HFFc6 (cell line): ENCODE data around the gene REM2. TPM values are rescaled to one million over a fixed set of nuclear protein-coding genes. Genes with fewer than 3 reads are reported as not detected.

Experiments
- DNase-seq: peaks from one replicate; pipeline ENCODE4 v3.0.0-alpha.2; 2018
- H3K27ac Mint-ChIP-seq: 2 replicates; pipeline ENCODE4 v1.8.0; 2020; ENCODE audit warnings: mild to moderate bottlenecking, mixed read lengths
- H3K27me3 Mint-ChIP-seq: 2 replicates; pipeline ENCODE4 v1.8.0; 2021; ENCODE audit warnings: mild to moderate bottlenecking, moderate library complexity, mixed read lengths; ENCODE audit not compliant: insufficient read depth
- H3K36me3 Mint-ChIP-seq: 2 replicates; pipeline ENCODE4 v1.8.0; 2021; ENCODE audit warnings: low read depth, mixed read lengths
- H3K4me1 Mint-ChIP-seq: 2 replicates; pipeline ENCODE4 v1.8.0; 2020; ENCODE audit warnings: low read depth, mixed read lengths
- H3K4me3 Mint-ChIP-seq: 2 replicates; pipeline ENCODE4 v1.8.0; 2020; ENCODE audit warnings: mild to moderate bottlenecking, moderate library complexity, mixed read lengths
- H3K9me3 Mint-ChIP-seq: 2 replicates; pipeline ENCODE4 v1.8.0; 2020; ENCODE audit warnings: mild to moderate bottlenecking, mixed read lengths
- CTCF ChIP-seq: fragments of 200-600 bp; sonication (generic); IDR thresholded peaks from 2 replicates; pipeline ENCODE4 v1.5.0; 2021; ENCODE audit warnings: antibody characterized with exemption, mild to moderate bottlenecking
- long read RNA-seq: library from polyadenylated mRNA; unstranded; transcript quantifications from one replicate; pipeline ENCODE4 v2.0.0, GENCODE V29; 2019
- total RNA-seq, 6 experiments: library from RNA; stranded (reverse); fragmentation: NEBNext Ultra II Directional; extraction: Animal tissue kit (Norgen Biotek cat#: 25700); gene quantifications; 2 replicates in 1 of 6; 3 replicates in 5 of 6; pipeline ENCODE4 v1.2.3, GENCODE V29; 2021

REM2 gene
- total RNA-seq: under 1 TPM in 4 of 6 experiments, not detected in 2; 0.09 to 0.17 (median 0.14) TPM
- long read RNA-seq: 0 reads

- Mint-ChIP-seq H3K4me1 (peaks cover 40% of the 10 kb centered on the region), H3K9me3 (no peaks in the 10 kb centered on the region), H3K4me3 (peak within 1 kb of the TSS; percentile 3), H3K27ac (peak within 1 kb of the TSS; percentile 54), H3K36me3 (peaks cover 3% of the 10 kb centered on the region; the same call in 1 of the 2 replicates), H3K27me3 (peaks cover 3% of the 10 kb centered on the region)
- TF ChIP-seq CTCF: no peak
- no peak for DNase-seq
Measured at GRCh38 chr14:22883173-22883976, at the start of gene REM2. TSS of gene REM2 (plus strand) at chr14:22883222. CDS start at chr14:22883288, 66 bp downstream.

- H3K4me1 Mint-ChIP-seq: peaks cover 38% of the 10 kb centered on the region
- DNase-seq: no peak
- H3K27ac Mint-ChIP-seq: peak overlapping the region; percentile 93
- no peak overlapping the region; the same call in 1 of the 2 replicates for H3K4me3 Mint-ChIP-seq
- no peak for TF ChIP-seq CTCF
- H3K9me3 Mint-ChIP-seq: no peaks in the 10 kb centered on the region
- peaks cover 31% of the 10 kb centered on the region for H3K36me3 Mint-ChIP-seq
- H3K27me3 Mint-ChIP-seq: no peaks in the 10 kb centered on the region; the same call in none of the 2 replicates
Measured at GRCh38 chr14:22835505-22835904, 47.5 kb upstream of the REM2 start.

GRCh38 chr14:22836301-22837113, 46.5 kb upstream of the REM2 start, which contains the start of gene MMP14:
TSS of gene MMP14 (plus strand) at chr14:22836585. CDS start at chr14:22836818, 233 bp downstream.
- TF ChIP-seq CTCF: peak; percentile 71
- Mint-ChIP-seq H3K9me3 (no peaks in the 10 kb centered on the region), H3K36me3 (peaks cover 33% of the 10 kb centered on the region), H3K4me1 (peaks cover 40% of the 10 kb centered on the region), H3K4me3 (peak within 1 kb of the TSS; percentile 99), H3K27me3 (no peaks in the 10 kb centered on the region; the same call in 1 of the 2 replicates), H3K27ac (peak within 1 kb of the TSS; percentile 93)
- DNase-seq: peak; percentile 79

- DNase-seq: peak; percentile 60
- Mint-ChIP-seq H3K9me3 (no peaks in the 10 kb centered on the region), H3K4me3 (peak overlapping the region; percentile 99), H3K4me1 (peaks cover 44% of the 10 kb centered on the region), H3K27me3 (no peaks in the 10 kb centered on the region; the same call in 1 of the 2 replicates), H3K36me3 (peaks cover 33% of the 10 kb centered on the region), H3K27ac (peak overlapping the region; percentile 93)
- peak; percentile 11; the same call in 1 of the 2 replicates for TF ChIP-seq CTCF
Measured at GRCh38 chr14:22837114-22837749, 45.8 kb upstream of the REM2 start.
